ENCODE results near the gene ITFG1.

- no peak for TF ChIP-seq POLR2A (IDR thresholded peaks at IDR 0.05)
- TF ChIP-seq CTCF (IDR thresholded peaks at IDR 0.05): no peak
These were observed 278.5 kb downstream of the ITFG1 start for GRCh38 chr16:47182318-47182717.

Data from right lobe of liver (tissue), 4 donors.